Tibial nerve (tissue), 4 donors: Measurements from ENCODE around the gene TLX1. TPM values are rescaled to one million over a fixed set of nuclear protein-coding genes. Genes with fewer than 3 reads are reported as not detected.

Experiments
- DNase-seq, 2 donors: peaks; one replicate each; pipeline ENCODE4 v3.0.0-alpha.2; 2019; ENCODE audit warnings: low spot score in 2 of 2
- H3K27ac ChIP-seq, 4 donors: fragments of 200-600 bp; sonication (generic) in 3 of 4; one replicate each; pipeline ENCODE4 v1.5.1; 2017 to 2019; ENCODE audit warnings: mild to moderate bottlenecking in 1 of 4
- H3K27me3 ChIP-seq, 2 donors: fragments of 200-600 bp; sonication (generic) in 1 of 2; one replicate each; pipeline versions ENCODE4 v1.5.1 to v1.6.0; 2017 to 2019
- H3K36me3 ChIP-seq, 3 donors: fragments of 200-600 bp; sonication (generic); one replicate each; pipeline ENCODE4 v1.5.1; 2018 to 2019
- H3K4me1 ChIP-seq, 4 donors: fragments of 200-600 bp; sonication (generic) in 3 of 4; one replicate each; pipeline ENCODE4 v1.5.1; 2017 to 2019
- H3K4me3 ChIP-seq, 4 donors: fragments of 200-600 bp; sonication (generic) in 3 of 4; one replicate each; pipeline ENCODE4 v1.5.1; 2017 to 2019; ENCODE audit warnings: mild to moderate bottlenecking in 1 of 4, moderate library complexity in 1 of 4
- H3K9me3 ChIP-seq, 4 donors: fragments of 200-600 bp; sonication (generic) in 3 of 4; one replicate each; pipeline ENCODE4 v1.5.1; 2017 to 2019
- EP300 ChIP-seq, 2 donors: sonication (generic); formaldehyde crosslinking; IDR thresholded peaks; one replicate each; pipeline ENCODE4 v1.6.1; 2017; ENCODE audit warnings: antibody characterized with exemption in 2 of 2, mild to moderate bottlenecking in 1 of 2
- POLR2A ChIP-seq, 2 donors: fragments of 450-650 bp; IDR thresholded peaks; one replicate each; pipeline ENCODE4 v1.6.1; 2017; ENCODE audit warnings: antibody characterized with exemption in 2 of 2, mild to moderate bottlenecking in 2 of 2, moderate library complexity in 2 of 2
- WGBS, 2 donors: methylation state at CpG; one replicate each; pipeline ENCODE4 v1.1.5; 2018; 5-methylcytosine and 5-hydroxymethylcytosine counted together
- total RNA-seq, 4 donors: library from RNA; depleted of rRNA; stranded (reverse); fragments of >200 nt; gene quantifications; one replicate each; pipeline ENCODE4 v1.1.0, GENCODE V29; 2016
- TF ChIP-seq, protein P1 (sequence below), 5 experiments: fragments of 200-600 bp in 3 of 5; fragments of 450-650 bp in 2 of 5; sonication (generic) in 3 of 5; IDR thresholded peaks; one replicate each; pipeline ENCODE4 v1.5.1; 2016 to 2019; ENCODE audit warnings: antibody characterized with exemption in 5 of 5, mild to moderate bottlenecking in 3 of 5, moderate library complexity in 2 of 5

The TLX1 gene
- total RNA-seq, 4 donors from 2014 or later, result not detected

GRCh38 chr10:101136708-101137121 lies 5.6 kb downstream of the TLX1 start:
- TF ChIP-seq POLR2A (IDR thresholded peaks at IDR 0.05) (no peak), EP300 (IDR thresholded peaks at IDR 0.05) (no peak)
- TF ChIP-seq, protein P1, sequence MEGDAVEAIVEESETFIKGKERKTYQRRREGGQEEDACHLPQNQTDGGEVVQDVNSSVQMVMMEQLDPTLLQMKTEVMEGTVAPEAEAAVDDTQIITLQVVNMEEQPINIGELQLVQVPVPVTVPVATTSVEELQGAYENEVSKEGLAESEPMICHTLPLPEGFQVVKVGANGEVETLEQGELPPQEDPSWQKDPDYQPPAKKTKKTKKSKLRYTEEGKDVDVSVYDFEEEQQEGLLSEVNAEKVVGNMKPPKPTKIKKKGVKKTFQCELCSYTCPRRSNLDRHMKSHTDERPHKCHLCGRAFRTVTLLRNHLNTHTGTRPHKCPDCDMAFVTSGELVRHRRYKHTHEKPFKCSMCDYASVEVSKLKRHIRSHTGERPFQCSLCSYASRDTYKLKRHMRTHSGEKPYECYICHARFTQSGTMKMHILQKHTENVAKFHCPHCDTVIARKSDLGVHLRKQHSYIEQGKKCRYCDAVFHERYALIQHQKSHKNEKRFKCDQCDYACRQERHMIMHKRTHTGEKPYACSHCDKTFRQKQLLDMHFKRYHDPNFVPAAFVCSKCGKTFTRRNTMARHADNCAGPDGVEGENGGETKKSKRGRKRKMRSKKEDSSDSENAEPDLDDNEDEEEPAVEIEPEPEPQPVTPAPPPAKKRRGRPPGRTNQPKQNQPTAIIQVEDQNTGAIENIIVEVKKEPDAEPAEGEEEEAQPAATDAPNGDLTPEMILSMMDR (IDR thresholded peaks at IDR 0.05), result no peak
- H3K4me1 ChIP-seq, result peaks cover 0 to 71% (median 23%) of the 10 kb centered on the region in 4 donors
- no peak overlapping the region for H3K27ac ChIP-seq
- DNase-seq, result no peak
- WGBS, 2 donors, result 14 to 15% methylated on average over 14 to 20 of the region's 26 CpGs
- no peaks in the 10 kb centered on the region for H3K9me3 ChIP-seq
- H3K36me3 ChIP-seq, result no peaks in the 10 kb centered on the region
- no peak overlapping the region for H3K4me3 ChIP-seq
- H3K27me3 ChIP-seq, result peaks cover 6 to 100% of the 10 kb centered on the region in 2 donors

GRCh38 chr10:101137271-101137670 lies 6.2 kb downstream of the TLX1 start:
- Histone ChIP-seq H3K9me3 (no peaks in the 10 kb centered on the region), H3K4me3 (no peak overlapping the region), H3K27ac (no peak overlapping the region), H3K36me3 (no peaks in the 10 kb centered on the region), H3K27me3 (peaks cover 6 to 100% of the 10 kb centered on the region in 2 donors), H3K4me1 (peaks cover 0 to 69% (median 19%) of the 10 kb centered on the region in 4 donors)
- WGBS, 2 donors, result 34 to 78% methylated on average over 2 of the region's 2 CpGs
- DNase-seq, result no peak
- TF ChIP-seq, protein P1 (IDR thresholded peaks at IDR 0.05), result no peak
- TF ChIP-seq POLR2A (IDR thresholded peaks at IDR 0.05) (no peak), EP300 (IDR thresholded peaks at IDR 0.05) (no peak)

GRCh38 chr10:101138788-101139420 lies 7.8 kb downstream of the TLX1 start:
- TF ChIP-seq POLR2A (IDR thresholded peaks at IDR 0.05) (no peak), EP300 (IDR thresholded peaks at IDR 0.05) (no peak)
- TF ChIP-seq, protein P1 (IDR thresholded peaks at IDR 0.05), result no peak
- H3K4me1 ChIP-seq, result peaks cover 0 to 59% (median 18%) of the 10 kb centered on the region in 4 donors
- no peaks in the 10 kb centered on the region for H3K36me3 ChIP-seq
- 28 to 31% methylated on average over 7 to 8 of the region's 8 CpGs for WGBS, 2 donors
- no peaks in the 10 kb centered on the region for H3K9me3 ChIP-seq
- DNase-seq, result no peak
- H3K4me3 ChIP-seq, result no peak overlapping the region
- peaks cover 6 to 100% of the 10 kb centered on the region in 2 donors for H3K27me3 ChIP-seq
- H3K27ac ChIP-seq, result no peak overlapping the region

- Histone ChIP-seq H3K27me3 (peaks cover 6 to 100% of the 10 kb centered on the region in 2 donors), H3K36me3 (no peaks in the 10 kb centered on the region), H3K27ac (no peak overlapping the region), H3K9me3 (no peaks in the 10 kb centered on the region), H3K4me1 (peaks cover 0 to 53% (median 13%) of the 10 kb centered on the region in 4 donors), H3K4me3 (no peak overlapping the region)
- no peak for DNase-seq
- WGBS, 2 donors, result 10 to 14% methylated on average over 27 to 30 of the region's 30 CpGs
- TF ChIP-seq POLR2A (IDR thresholded peaks at IDR 0.05) (no peak), EP300 (IDR thresholded peaks at IDR 0.05) (no peak)
- TF ChIP-seq, protein P1 (IDR thresholded peaks at IDR 0.05), result peak in 1 of 5 experiments; percentile 29
Measured at GRCh38 chr10:101139421-101139911, 8.4 kb downstream of the TLX1 start.
